Astrocyte of the cerebellum (primary cell): Measurements from ENCODE around the gene MMP20.

Source experiments
- DNase-seq: peaks from one replicate; pipeline ENCODE4 v3.0.0-alpha.2; 2011; ENCODE audit warnings: low read depth
- H3K4me3 ChIP-seq: 2 replicates; pipeline ENCODE4 v1.5.1; 2011; ENCODE audit warnings: mild to moderate bottlenecking, low read depth, low read length, moderate library complexity
- in situ Hi-C: cut with HindIII; loops from 2 replicates; pipeline ENCODE4 v1.10.0; 2017; ENCODE audit warnings: low sequenced_read_pairs
- TF ChIP-seq, protein P1 (sequence below): IDR thresholded peaks from 2 replicates; pipeline ENCODE4 v1.5.1; 2012; ENCODE audit warnings: low read length, low read depth, moderate library complexity, mild to moderate bottlenecking; ENCODE audit errors: missing control alignments

Gene MMP20

DNA sequence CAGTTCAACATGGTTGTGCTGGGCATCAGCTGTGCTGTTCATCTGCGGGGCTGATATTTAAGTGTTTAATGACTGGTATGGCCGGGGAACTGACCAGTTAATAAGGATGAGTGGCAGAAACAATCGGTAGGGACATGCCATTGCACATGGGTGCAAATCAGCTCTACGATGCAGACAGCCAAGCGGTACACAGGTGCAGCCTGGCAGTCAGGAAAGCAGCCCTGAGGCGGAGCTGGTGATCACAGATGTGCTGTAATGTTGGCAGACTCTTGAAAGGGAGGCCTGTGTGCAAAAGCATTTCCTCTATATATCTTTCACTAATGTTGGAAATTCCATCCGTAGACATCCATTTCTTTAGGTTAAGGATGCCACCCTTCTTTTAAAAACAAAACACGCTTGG is 1.1 kb downstream of the MMP20 start:
- in situ Hi-C loops: no loop called here
- TF ChIP-seq, protein P1, sequence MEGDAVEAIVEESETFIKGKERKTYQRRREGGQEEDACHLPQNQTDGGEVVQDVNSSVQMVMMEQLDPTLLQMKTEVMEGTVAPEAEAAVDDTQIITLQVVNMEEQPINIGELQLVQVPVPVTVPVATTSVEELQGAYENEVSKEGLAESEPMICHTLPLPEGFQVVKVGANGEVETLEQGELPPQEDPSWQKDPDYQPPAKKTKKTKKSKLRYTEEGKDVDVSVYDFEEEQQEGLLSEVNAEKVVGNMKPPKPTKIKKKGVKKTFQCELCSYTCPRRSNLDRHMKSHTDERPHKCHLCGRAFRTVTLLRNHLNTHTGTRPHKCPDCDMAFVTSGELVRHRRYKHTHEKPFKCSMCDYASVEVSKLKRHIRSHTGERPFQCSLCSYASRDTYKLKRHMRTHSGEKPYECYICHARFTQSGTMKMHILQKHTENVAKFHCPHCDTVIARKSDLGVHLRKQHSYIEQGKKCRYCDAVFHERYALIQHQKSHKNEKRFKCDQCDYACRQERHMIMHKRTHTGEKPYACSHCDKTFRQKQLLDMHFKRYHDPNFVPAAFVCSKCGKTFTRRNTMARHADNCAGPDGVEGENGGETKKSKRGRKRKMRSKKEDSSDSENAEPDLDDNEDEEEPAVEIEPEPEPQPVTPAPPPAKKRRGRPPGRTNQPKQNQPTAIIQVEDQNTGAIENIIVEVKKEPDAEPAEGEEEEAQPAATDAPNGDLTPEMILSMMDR: no peak
- no peak for DNase-seq
- no peak overlapping the region for H3K4me3 ChIP-seq

DNA sequence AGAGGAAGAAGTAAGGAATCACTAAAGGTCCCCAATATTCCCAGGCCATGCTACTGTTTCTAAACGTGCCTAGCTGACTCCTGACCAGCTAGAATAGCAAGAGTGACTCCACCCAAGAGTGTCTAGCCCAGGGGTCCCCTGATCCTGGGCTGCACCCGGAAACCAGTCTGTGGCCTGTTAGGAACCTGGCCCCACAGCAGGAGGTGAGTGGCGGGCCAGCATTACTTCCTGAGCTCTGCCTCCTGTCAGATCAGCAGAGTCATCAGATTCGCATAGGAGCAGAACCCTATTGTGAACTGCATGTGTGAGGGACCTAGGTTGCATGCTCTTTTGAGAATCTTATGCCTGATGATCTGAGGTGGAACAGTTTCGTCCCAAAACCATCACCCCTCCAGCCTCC is 2.0 kb downstream of the MMP20 start:
- TF ChIP-seq, protein P1: no peak
- in situ Hi-C loops: no loop called here
- H3K4me3 ChIP-seq: no peak overlapping the region
- no peak for DNase-seq

DNA sequence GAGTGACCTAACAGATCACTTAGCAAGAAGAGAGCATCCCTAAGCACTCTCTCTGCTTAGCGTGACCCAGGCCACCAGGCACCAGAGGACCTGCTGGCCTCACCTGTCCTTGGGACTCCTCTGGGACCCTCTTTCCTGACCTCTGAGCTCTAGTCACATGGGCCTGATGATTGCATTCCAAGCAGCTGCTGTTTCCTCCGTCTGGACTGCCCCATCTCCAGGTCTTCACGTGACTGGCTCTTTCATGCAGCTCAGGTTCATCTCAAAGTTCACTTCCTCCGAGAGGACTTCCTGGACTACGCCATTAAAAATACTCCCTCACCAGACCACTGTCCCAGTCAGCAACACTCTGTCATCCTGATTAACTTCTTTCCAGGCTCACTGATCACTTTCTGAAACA is 2.9 kb downstream of the MMP20 start:
- H3K4me3 ChIP-seq: no peak overlapping the region
- TF ChIP-seq, protein P1: no peak
- in situ Hi-C loops: no loop called here
- DNase-seq: no peak

DNA sequence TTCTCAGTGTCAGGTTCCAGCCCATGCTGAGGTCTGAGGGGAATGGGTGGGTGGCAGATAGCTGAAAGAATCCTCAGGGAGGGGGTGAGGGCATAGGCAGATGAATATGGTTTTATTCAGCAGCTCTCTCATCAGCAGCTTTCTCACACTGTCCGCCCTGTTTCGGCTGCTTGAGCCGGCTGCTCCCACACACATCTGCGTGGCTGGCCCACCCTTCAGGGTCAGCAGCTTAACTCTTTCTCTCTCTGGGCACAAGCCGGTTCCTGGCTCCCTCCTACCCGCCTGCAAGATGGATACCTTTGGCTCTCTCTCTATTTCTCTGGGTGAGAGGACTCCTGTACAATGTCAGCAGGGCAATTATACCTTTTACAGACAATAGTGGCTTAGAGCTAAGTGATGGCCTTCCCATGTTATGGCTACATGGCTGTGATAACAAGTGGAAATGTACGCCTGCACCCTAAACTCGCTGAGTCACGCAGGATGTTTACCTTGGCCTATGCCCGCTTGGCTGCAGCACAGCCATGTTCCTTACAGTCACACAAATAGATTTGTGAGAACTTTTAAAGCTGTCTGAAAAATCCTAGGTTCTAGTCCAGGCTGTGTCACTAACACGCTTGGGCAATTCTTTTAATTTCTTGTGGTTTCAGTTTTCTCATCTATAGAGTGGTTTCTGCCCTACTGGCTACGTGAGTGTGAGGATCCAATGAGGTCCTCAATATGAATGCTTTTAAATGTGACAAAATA is 4.1 kb downstream of the MMP20 start:
- no peak for DNase-seq
- in situ Hi-C loops: no loop called here
- no peak overlapping the region for H3K4me3 ChIP-seq
- TF ChIP-seq, protein P1: no peak

DNA sequence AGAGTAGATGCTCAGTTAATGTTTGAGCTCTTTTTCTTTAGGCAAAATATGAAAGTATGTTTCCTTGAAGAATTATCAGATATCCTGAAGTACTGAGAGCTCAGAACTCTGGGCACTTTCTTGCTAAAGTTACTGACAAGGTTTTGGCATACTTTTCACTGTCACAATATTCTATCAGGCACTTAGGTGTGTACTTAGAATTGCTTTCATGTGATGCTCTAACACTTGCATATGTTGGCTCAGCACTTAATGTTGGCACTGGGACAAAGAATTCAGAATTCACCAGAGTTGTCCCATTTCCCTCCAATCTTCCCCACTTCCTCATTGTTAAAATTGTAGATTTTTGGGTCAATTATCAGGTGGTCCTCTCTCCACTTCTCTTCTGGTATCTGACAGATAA is 5.0 kb downstream of the MMP20 start:
- TF ChIP-seq, protein P1: no peak
- in situ Hi-C loops: no loop called here
- no peak for DNase-seq
- H3K4me3 ChIP-seq: no peak overlapping the region

DNA sequence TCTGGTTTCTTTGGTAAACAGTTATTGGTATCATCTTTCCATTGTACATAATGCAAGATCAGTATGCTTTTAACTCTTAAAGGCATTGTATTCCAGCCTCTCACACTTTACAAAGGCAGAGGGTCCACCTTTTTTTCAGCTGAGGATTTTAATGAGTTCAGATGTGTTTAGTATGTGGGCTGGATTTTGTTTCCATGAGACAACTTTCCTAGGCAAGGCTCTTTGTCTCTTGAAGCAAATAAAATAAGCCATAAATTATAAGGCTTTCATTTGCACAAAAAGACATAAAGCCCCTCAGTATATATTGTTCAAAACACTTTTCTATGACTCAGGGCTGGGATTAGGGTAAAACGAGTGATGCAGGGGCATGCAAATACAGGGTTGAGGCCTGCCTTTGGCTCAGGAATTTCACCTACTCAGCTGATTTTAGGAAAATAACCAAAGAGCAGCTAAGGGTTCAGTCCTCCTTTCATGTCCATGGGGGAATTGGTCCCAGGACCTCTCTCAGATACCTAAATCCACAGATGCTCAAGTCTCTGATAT is 7.6 kb downstream of the MMP20 start:
- TF ChIP-seq, protein P1: no peak
- H3K4me3 ChIP-seq: no peak overlapping the region
- in situ Hi-C loops: no loop called here
- DNase-seq: no peak
